Osteoblast (primary cell): ENCODE measurements around the gene GREM2. TPM values are rescaled to one million over a fixed set of nuclear protein-coding genes. Genes with fewer than 3 reads are reported as not detected.

ENCODE experiments used
- DNase-seq: peaks from one replicate; pipeline ENCODE4 v3.0.0; 2011; ENCODE audit warnings: low spot score, mixed read lengths; ENCODE audit not compliant: insufficient read length; ENCODE audit errors: missing footprints
- H2AFZ ChIP-seq: 2 replicates; pipeline ENCODE4 v1.6.0; 2011; ENCODE audit warnings: mild to moderate bottlenecking, low read length
- H3K27ac ChIP-seq: 2 replicates; pipeline ENCODE4 v1.5.1; 2011; ENCODE audit warnings: mild to moderate bottlenecking, low read depth, low read length, moderate library complexity
- H3K27me3 ChIP-seq: 2 replicates; pipeline ENCODE4 v1.6.0; 2012; ENCODE audit warnings: mild to moderate bottlenecking, control low read depth, inconsistent platforms, low read length, moderate library complexity; ENCODE audit not compliant: insufficient read depth
- H3K36me3 ChIP-seq: 2 replicates; pipeline ENCODE4 v1.5.1; 2011; ENCODE audit warnings: mild to moderate bottlenecking, low read length, control low read depth, moderate library complexity; ENCODE audit not compliant: insufficient read depth
- H3K4me1 ChIP-seq: 2 replicates; pipeline ENCODE4 v1.5.1; 2011; ENCODE audit warnings: mild to moderate bottlenecking, low read length, control low read depth, moderate library complexity; ENCODE audit not compliant: insufficient read depth
- H3K4me2 ChIP-seq: 2 replicates; pipeline ENCODE4 v1.6.0; 2011; ENCODE audit warnings: mild to moderate bottlenecking, low read length; ENCODE audit not compliant: insufficient read depth
- H3K4me3 ChIP-seq: fragments of 200-600 bp; sonication (generic); 3 replicates; pipeline ENCODE4 v1.5.1; 2012; ENCODE audit warnings: mild to moderate bottlenecking, low read length, inconsistent platforms; ENCODE audit not compliant: insufficient read depth
- H3K79me2 ChIP-seq: 2 replicates; pipeline ENCODE4 v1.6.0; 2012; ENCODE audit warnings: mild to moderate bottlenecking, low read length, control low read depth, inconsistent platforms; ENCODE audit not compliant: insufficient read depth
- H3K9me3 ChIP-seq: 2 replicates; pipeline ENCODE4 v1.5.1; 2011; ENCODE audit warnings: low read depth, low read length, control low read depth
- H4K20me1 ChIP-seq: 2 replicates; pipeline ENCODE4 v1.6.0; 2012; ENCODE audit warnings: mild to moderate bottlenecking, low read length, control low read depth; ENCODE audit not compliant: insufficient read depth
- CTCF ChIP-seq: IDR thresholded peaks from 2 replicates; pipeline ENCODE4 v1.5.1; 2011; ENCODE audit warnings: mild to moderate bottlenecking, low read depth, low read length, moderate library complexity; ENCODE audit errors: extremely low read depth
- total RNA-seq: library from RNA; depleted of rRNA; stranded (reverse); fragments of >200 nt; gene quantifications from 2 replicates; pipeline ENCODE4 v1.2.3, GENCODE V29; 2012

Gene GREM2
- total RNA-seq, 1 donor: 4.7 TPM

GRCh38 chr1:240496941-240497340 is 115.0 kb downstream of the GREM2 start:
- no peak for TF ChIP-seq CTCF
- no peak overlapping the region for H3K4me3 ChIP-seq

GRCh38 chr1:240496356-240496755 is 115.6 kb downstream of the GREM2 start:
- H3K27me3 ChIP-seq: no peaks in the 10 kb centered on the region
- no peaks in the 10 kb centered on the region for H4K20me1 ChIP-seq
- no peak overlapping the region for H2AFZ ChIP-seq
- H3K79me2 ChIP-seq: no peaks in the 10 kb centered on the region
- no peak for TF ChIP-seq CTCF
- no peaks in the 10 kb centered on the region for H3K36me3 ChIP-seq
- H3K4me1 ChIP-seq: peaks cover 12% of the 10 kb centered on the region
- no peaks in the 10 kb centered on the region for H3K9me3 ChIP-seq
- no peak overlapping the region for H3K4me2 ChIP-seq
- no peak for DNase-seq
- no peak overlapping the region for H3K27ac ChIP-seq
- no peak overlapping the region for H3K4me3 ChIP-seq

More at GRCh38 chr1:240496941-240497340, 115.0 kb downstream of the GREM2 start:
- H3K36me3 ChIP-seq: no peaks in the 10 kb centered on the region
- H3K4me2 ChIP-seq: no peak overlapping the region
- H3K9me3 ChIP-seq: no peaks in the 10 kb centered on the region
- H2AFZ ChIP-seq: no peak overlapping the region
- no peaks in the 10 kb centered on the region for H3K27me3 ChIP-seq
- H3K27ac ChIP-seq: no peak overlapping the region
- no peaks in the 10 kb centered on the region for H4K20me1 ChIP-seq
- no peak for DNase-seq
- no peaks in the 10 kb centered on the region for H3K79me2 ChIP-seq
- H3K4me1 ChIP-seq: peaks cover 8% of the 10 kb centered on the region

- TF ChIP-seq CTCF: no peak
- Histone ChIP-seq H3K9me3 (no peaks in the 10 kb centered on the region), H3K36me3 (no peaks in the 10 kb centered on the region), H3K4me1 (peaks cover 12% of the 10 kb centered on the region), H3K4me3 (no peak overlapping the region), H2AFZ (no peak overlapping the region), H3K4me2 (no peak overlapping the region), H3K27me3 (no peaks in the 10 kb centered on the region), H3K27ac (no peak overlapping the region), H4K20me1 (no peaks in the 10 kb centered on the region), H3K79me2 (no peaks in the 10 kb centered on the region)
- DNase-seq: no peak
Measured at GRCh38 chr1:240495601-240496000, 116.4 kb downstream of the GREM2 start.

- H3K27me3 ChIP-seq: no peaks in the 10 kb centered on the region
- H3K4me3 ChIP-seq: no peak overlapping the region
- H3K79me2 ChIP-seq: no peaks in the 10 kb centered on the region
- H3K4me2 ChIP-seq: no peak overlapping the region
- DNase-seq: no peak
- peak; percentile 4 for TF ChIP-seq CTCF
- H2AFZ ChIP-seq: no peak overlapping the region
- no peaks in the 10 kb centered on the region for H4K20me1 ChIP-seq
- no peaks in the 10 kb centered on the region for H3K36me3 ChIP-seq
- peaks cover 12% of the 10 kb centered on the region for H3K4me1 ChIP-seq
- no peak overlapping the region for H3K27ac ChIP-seq
- H3K9me3 ChIP-seq: no peaks in the 10 kb centered on the region
Measured at GRCh38 chr1:240492832-240493440, 119.0 kb downstream of the GREM2 start.
